ENCODE data around the gene LRIG3. TPM values are rescaled to one million over a fixed set of nuclear protein-coding genes. Genes with fewer than 3 reads are reported as not detected.

Gene LRIG3
- polyA plus RNA-seq, 1 of the 3 experiments (the other 2 are of a cell fraction): 0.03 TPM

- H3K9me2 ChIP-seq: no peaks in the 10 kb centered on the region
- no peaks in the 10 kb centered on the region for H3F3A ChIP-seq (replicated peaks; ENCODE audit: insufficient read depth)
- no peaks in the 10 kb centered on the region for H3K9me3 ChIP-seq
- no peaks in the 10 kb centered on the region for H3K36me3 ChIP-seq (replicated peaks in 1 of 2; ENCODE audit: control insufficient read depth in 1 of 2, insufficient read depth in 2 of 2, low read length in 1 of 2)
- DNase-seq: no peak
- 5% methylated on average over 3 of the region's 3 CpGs for WGBS (ENCODE audit: low lambda C conversion rate)
- TF ChIP-seq FOXJ3 (CRISPR knock-in tag; IDR thresholded peaks at IDR 0.05) (no peak), USF1 (IDR thresholded peaks at IDR 0.05; ENCODE audit: borderline replicate concordance, low read depth) (no peak), USF2 (IDR thresholded peaks at IDR 0.05; ENCODE audit: borderline replicate concordance, low read depth, low read length) (no peak), MAX (IDR thresholded peaks at IDR 0.05; ENCODE audit: low read depth) (no peak), CHD2 (IDR thresholded peaks at IDR 0.05; ENCODE audit: low read length, partially characterized antibody) (no peak), GATA2 (CRISPR knock-in tag; IDR thresholded peaks at IDR 0.05) (no peak), NRF1 (IDR thresholded peaks at IDR 0.05; ENCODE audit: low read depth, low read length) (no peak), TEAD4 (IDR thresholded peaks at IDR 0.05; ENCODE audit: borderline replicate concordance, insufficient read depth) (no peak), JUND (IDR thresholded peaks at IDR 0.05) (no peak), TAF1 (IDR thresholded peaks at IDR 0.05; ENCODE audit: borderline replicate concordance, low read depth, low read length) (no peak), GABPA (IDR thresholded peaks at IDR 0.05; ENCODE audit: low read depth) (no peak), YY1 (IDR thresholded peaks at IDR 0.05; ENCODE audit: low read depth) (no peak), MEF2A (IDR thresholded peaks at IDR 0.05; ENCODE audit: borderline replicate concordance, low read depth) (no peak), FOXM1 (IDR thresholded peaks at IDR 0.05; ENCODE audit: low read depth) (no peak)
- no peak overlapping the region for H3K4me3 ChIP-seq (ENCODE audit: low read depth in 2 of 2, low read length in 1 of 2)
- no peaks in the 10 kb centered on the region for H4K20me1 ChIP-seq (ENCODE audit: insufficient read depth)
- H3K9ac ChIP-seq: no peak overlapping the region
- H3K4me2 ChIP-seq: no peak overlapping the region
- CTCF ChIA-PET: no interaction called here
- H3K27me3 ChIP-seq (ENCODE audit: insufficient read depth): peaks cover 5% of the 10 kb centered on the region; the same call in 1 of the 2 replicates
- H3K4me1 ChIP-seq (ENCODE audit: control insufficient read depth in 1 of 2, insufficient read depth in 2 of 2, low read depth in 1 of 2, low read length in 1 of 2): no peaks in the 10 kb centered on the region
- no peak overlapping the region for H2AFZ ChIP-seq (ENCODE audit: low read depth)
- no peak overlapping the region for H3K27ac ChIP-seq (ENCODE audit: low read depth in 2 of 2, low read length in 1 of 2)
- POLR2A ChIA-PET: no interaction called here
- H3K79me2 ChIP-seq (ENCODE audit: insufficient read depth): no peaks in the 10 kb centered on the region
Observed at GRCh38 chr12:58961166-58961565, 40.9 kb upstream of the LRIG3 start.

GRCh38 chr12:58959639-58960300 is 39.5 kb upstream of the LRIG3 start:
- Histone ChIP-seq H3F3A (replicated peaks; ENCODE audit: insufficient read depth) (no peaks in the 10 kb centered on the region), H3K27me3 (ENCODE audit: insufficient read depth) (peaks cover under 1% of the 10 kb centered on the region; the same call in 1 of the 2 replicates), H3K4me1 (ENCODE audit: control insufficient read depth in 1 of 2, insufficient read depth in 2 of 2, low read depth in 1 of 2, low read length in 1 of 2) (no peaks in the 10 kb centered on the region), H2AFZ (ENCODE audit: low read depth) (no peak overlapping the region), H4K20me1 (ENCODE audit: insufficient read depth) (no peaks in the 10 kb centered on the region), H3K9me3 (no peaks in the 10 kb centered on the region), H3K9ac (no peak overlapping the region), H3K79me2 (ENCODE audit: insufficient read depth) (no peaks in the 10 kb centered on the region), H3K36me3 (replicated peaks in 1 of 2; ENCODE audit: control insufficient read depth in 1 of 2, insufficient read depth in 2 of 2, low read length in 1 of 2) (no peaks in the 10 kb centered on the region), H3K4me2 (no peak overlapping the region), H3K9me2 (no peaks in the 10 kb centered on the region), H3K27ac (ENCODE audit: low read depth in 2 of 2, low read length in 1 of 2) (no peak overlapping the region), H3K4me3 (ENCODE audit: low read depth in 2 of 2, low read length in 1 of 2) (no peak overlapping the region)
- CTCF ChIA-PET: no interaction called here
- DNase-seq: no peak
- POLR2A ChIA-PET: no interaction called here
- WGBS (ENCODE audit: low lambda C conversion rate): 2% methylated on average over 1 of the region's 1 CpG
- TF ChIP-seq RAD21 (IDR thresholded peaks at IDR 0.05; ENCODE audit: low read length): no peak
- no peak for TF ChIP-seq MXI1 (IDR thresholded peaks at IDR 0.05; ENCODE audit: low read depth, low read length)
- no peak for TF ChIP-seq YY1 (IDR thresholded peaks at IDR 0.05; ENCODE audit: low read depth)
- no peak for TF ChIP-seq CTCF (IDR thresholded peaks at IDR 0.05)
- TF ChIP-seq RXRA (IDR thresholded peaks at IDR 0.05; ENCODE audit: borderline replicate concordance, low read depth): no peak
- no peak for TF ChIP-seq ELF1 (IDR thresholded peaks at IDR 0.05)
- TF ChIP-seq SMC3 (IDR thresholded peaks at IDR 0.05; ENCODE audit: low read depth, low read length): no peak
- no peak for TF ChIP-seq CHD2 (IDR thresholded peaks at IDR 0.05; ENCODE audit: low read length, partially characterized antibody)
- no peak for TF ChIP-seq IRF3 (IDR thresholded peaks at IDR 0.05; ENCODE audit: low read depth, low read length)
- no peak for TF ChIP-seq RCOR1 (IDR thresholded peaks at IDR 0.05; ENCODE audit: low read length)

Data from SK-N-SH (cell line).